NCI-H1417 (cell line): Measurements from ENCODE around the gene STK16.
"Not testable (repeated sequence)": the region's sequence is repeated elsewhere in the genome, so short reads cannot be mapped to it uniquely, and the experiment has no call there.

ENCODE experiments used
- DNase-seq, 3 experiments: peaks; one replicate each; lab custom pipeline; 2025; lab: John Stamatoyannopoulos, UW

Gene STK16

GRCh38 chr2:219287116-219287440, 41.8 kb downstream of the STK16 start:
- not testable (repeated sequence) for DNase-seq

- DNase-seq: no peak
Measured at GRCh38 chr2:219287580-219288265, 42.4 kb downstream of the STK16 start.

- no peak for DNase-seq
Measured at GRCh38 chr2:219289195-219289536, 43.9 kb downstream of the STK16 start.

GRCh38 chr2:219289537-219290361, 44.5 kb downstream of the STK16 start:
- no peak for DNase-seq

DNA sequence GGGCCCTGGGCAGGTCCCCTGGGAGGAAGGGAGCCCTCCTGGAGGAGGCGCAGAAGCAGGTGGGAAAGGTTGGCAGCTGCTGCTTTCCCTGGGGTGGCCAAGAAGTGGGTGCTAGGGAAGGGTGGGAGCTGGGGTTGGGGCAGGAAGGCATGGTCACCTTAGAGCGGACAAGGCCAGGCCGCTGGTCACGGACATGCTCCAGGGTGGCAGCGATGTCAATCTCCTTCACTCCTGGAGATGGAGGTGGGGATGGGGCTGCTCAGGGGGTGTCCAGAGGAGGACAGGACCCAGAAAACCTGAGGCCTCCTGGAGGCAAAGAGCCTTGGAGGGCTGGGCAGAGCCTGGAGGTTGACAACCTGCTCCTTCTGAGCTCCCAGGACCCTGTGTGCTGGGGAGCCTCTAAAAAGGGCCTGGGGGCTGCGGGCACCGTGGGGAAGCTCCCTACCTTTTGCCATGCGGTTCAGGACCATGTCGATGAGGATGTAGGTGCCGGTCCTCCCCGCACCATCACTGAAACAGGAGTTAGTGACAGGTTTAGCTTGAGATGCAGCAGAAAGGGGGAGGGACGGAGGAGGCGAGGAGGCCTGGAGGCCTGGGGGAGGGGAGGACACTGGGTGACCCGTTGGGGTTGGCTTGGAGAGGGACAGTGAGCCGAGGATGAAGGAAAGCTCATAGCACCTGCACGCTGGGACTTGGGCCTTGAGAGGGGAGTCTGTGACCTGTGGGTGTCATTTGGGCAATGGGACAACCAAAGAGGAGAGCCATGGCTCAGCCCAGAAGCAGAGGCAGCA, 45.3 kb downstream of the STK16 start:
- no peak for DNase-seq

DNA sequence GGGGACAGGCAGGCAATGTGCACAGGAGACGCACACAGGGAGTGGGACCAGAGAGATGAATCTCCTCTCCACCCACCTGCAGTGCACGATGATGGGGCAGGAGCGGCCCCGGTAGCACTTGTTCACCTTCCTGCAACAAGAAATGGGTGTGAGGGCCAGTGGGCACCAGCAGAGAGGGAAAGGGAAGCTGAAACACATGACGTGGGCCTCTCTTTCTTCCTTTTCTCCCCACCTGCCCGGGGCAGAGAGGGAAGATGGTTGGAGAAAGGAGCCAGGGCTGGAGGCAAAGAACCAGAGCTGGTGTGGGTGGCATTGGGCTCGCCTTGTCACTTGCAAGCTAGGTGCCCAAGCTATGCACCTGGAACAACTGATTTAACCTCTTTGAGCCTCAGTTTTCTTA, 46.1 kb downstream of the STK16 start:
- DNase-seq: no peak

- no peak for DNase-seq
Measured at GRCh38 chr2:219291910-219292490, 46.7 kb downstream of the STK16 start.

DNA sequence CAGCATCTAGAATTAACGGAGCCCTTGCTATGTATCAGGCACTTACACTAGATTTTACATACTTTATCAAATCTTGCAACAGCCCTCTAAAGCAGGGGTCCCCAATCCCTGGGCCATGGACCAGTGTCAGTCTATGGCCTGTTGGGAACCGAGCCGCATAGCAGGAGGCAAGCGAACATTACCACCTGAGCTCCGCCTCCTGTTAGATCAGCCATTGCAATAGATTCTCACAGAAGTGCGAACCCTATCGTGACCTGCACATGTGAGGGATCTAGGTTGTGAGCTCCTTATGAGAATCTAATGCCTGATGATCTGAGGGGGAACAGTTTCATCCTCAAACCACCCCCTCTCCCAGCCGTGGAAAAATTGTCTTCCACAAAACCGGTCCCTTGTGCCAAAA, 47.3 kb downstream of the STK16 start:
- DNase-seq: no peak

- DNase-seq: no peak
Measured at GRCh38 chr2:219293736-219294231, 48.5 kb downstream of the STK16 start.

- peak; percentile 8 to 81 (median 14) for DNase-seq
Measured at GRCh38 chr2:219294356-219295351, 49.4 kb downstream of the STK16 start.

- DNase-seq: no peak
Measured at GRCh38 chr2:219296142-219296541, 50.9 kb downstream of the STK16 start.

- no peak for DNase-seq
Measured at GRCh38 chr2:219296631-219297391, 51.5 kb downstream of the STK16 start.

- DNase-seq: no peak
Measured at GRCh38 chr2:219297766-219298456, 52.6 kb downstream of the STK16 start.

DNA sequence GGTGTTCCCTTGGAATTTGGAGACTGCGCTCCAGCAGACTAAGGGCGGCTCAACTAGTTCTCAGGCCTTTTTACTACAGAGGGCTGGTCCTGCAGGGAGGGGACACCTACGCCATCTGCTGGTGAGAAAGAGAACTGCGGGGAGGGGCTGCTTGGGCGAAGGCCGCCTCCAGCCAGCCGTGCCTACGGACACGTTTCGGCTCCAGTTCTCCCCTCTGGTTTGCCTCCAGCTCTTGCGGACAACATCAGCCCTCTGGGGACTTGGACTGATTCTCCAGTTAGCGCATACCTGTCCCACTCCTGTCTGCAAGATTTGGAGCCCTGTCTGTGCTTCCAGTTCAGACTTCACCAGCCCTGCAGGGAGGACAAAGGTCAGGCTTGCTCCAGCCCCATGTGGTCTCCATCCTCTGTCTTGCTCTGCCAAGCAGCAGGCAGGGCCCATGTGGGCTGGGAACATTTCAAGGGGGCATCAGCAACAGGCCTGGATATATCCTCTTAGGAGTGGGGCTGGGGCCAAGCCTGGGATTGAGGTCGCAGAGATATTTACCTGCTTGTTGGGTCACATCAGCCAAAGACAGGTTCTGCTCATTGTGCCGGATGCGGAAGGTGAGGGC, 53.6 kb downstream of the STK16 start:
- peak; percentile 48 to 76 (median 51) for DNase-seq

DNA sequence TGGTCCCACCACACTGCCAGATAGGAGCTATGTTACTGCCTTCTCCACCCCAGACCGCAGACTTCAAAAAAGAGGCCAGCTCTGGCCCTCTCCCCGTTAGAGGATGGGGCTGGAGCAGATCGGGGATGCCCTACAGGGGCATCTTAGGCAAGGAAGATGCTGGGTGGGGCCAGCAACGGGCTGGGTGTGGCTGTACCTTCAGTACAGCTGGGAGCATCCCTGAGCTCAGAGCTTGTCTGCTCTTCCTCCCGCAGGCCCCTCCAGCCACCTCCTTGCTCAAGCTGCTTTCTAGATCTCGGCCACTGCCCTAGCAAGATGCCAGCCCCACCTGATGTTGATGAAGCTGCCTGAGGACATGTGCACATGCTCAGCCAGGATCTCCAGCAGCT, 54.1 kb downstream of the STK16 start:
- no peak for DNase-seq
